DOHH2 (cell line): ENCODE data around the gene TRIM40.

Experiments used
- H3F3A ChIP-seq: fragments of 200-600 bp; sonication (generic), shearing (Covaris generic); 2 replicates; pipeline ENCODE4 v1.6.0; 2016; ENCODE audit warnings: antibody characterized with exemption, mild to moderate bottlenecking; ENCODE audit not compliant: control insufficient read depth, insufficient read depth
- H3K27ac ChIP-seq: fragments of 200-600 bp; sonication (generic); 2 replicates; pipeline ENCODE4 v1.5.1; 2014; ENCODE audit warnings: low read depth, mild to moderate bottlenecking, low read length, moderate library complexity
- H3K27me3 ChIP-seq: fragments of 200-600 bp; sonication (generic); 2 replicates; pipeline ENCODE4 v1.6.1; 2014; ENCODE audit warnings: mild to moderate bottlenecking, low read length, mixed read lengths; ENCODE audit not compliant: control insufficient read depth
- H3K36me3 ChIP-seq: fragments of 200-600 bp; sonication (generic); 2 replicates; pipeline ENCODE4 v1.6.1; 2014; ENCODE audit warnings: mild to moderate bottlenecking, low read length, moderate library complexity, mixed read lengths; ENCODE audit not compliant: control insufficient read depth
- H3K4me1 ChIP-seq: fragments of 200-600 bp; sonication (generic); 2 replicates; pipeline ENCODE4 v1.6.1; 2014; ENCODE audit warnings: mild to moderate bottlenecking, low read length, mixed read lengths; ENCODE audit not compliant: control insufficient read depth
- H3K4me2 ChIP-seq: fragments of 200-600 bp; sonication (generic); 2 replicates; pipeline ENCODE4 v1.6.0; 2014; ENCODE audit warnings: mild to moderate bottlenecking, low read length, moderate library complexity
- H3K4me3 ChIP-seq: fragments of 200-600 bp; sonication (generic); 2 replicates; pipeline ENCODE4 v1.5.1; 2014; ENCODE audit warnings: mild to moderate bottlenecking, low read length, mixed read lengths
- H3K79me2 ChIP-seq: fragments of 200-600 bp; sonication (generic); 2 replicates; pipeline ENCODE4 v1.6.1; 2014; ENCODE audit warnings: mild to moderate bottlenecking, low read length, mixed read lengths; ENCODE audit not compliant: control insufficient read depth
- H3K9me2 ChIP-seq: fragments of 200-600 bp; sonication (generic); replicated peaks from 2 replicates; pipeline ENCODE4 v1.6.1; 2014; ENCODE audit warnings: mild to moderate bottlenecking, low read length, mixed read lengths; ENCODE audit not compliant: control insufficient read depth
- H3K9me3 ChIP-seq: fragments of 200-600 bp; sonication (generic); 2 replicates; pipeline ENCODE4 v1.6.1; 2014; ENCODE audit warnings: antibody characterized with exemption, low read length, mixed read lengths; ENCODE audit not compliant: control insufficient read depth, insufficient read depth
- H4K20me1 ChIP-seq: fragments of 200-600 bp; sonication (generic); 2 replicates; pipeline ENCODE4 v1.6.0; 2014; ENCODE audit warnings: low read depth, mild to moderate bottlenecking, antibody characterized with exemption, low read length, moderate library complexity; ENCODE audit not compliant: control insufficient read depth, insufficient read depth
- CTCF ChIP-seq: fragments of 200-600 bp; sonication (generic); IDR thresholded peaks from one replicate; pipeline ENCODE4 v1.5.1; 2014; ENCODE audit warnings: antibody characterized with exemption, mild to moderate bottlenecking, low read depth, low read length; ENCODE audit not compliant: poor library complexity, severe bottlenecking
- EZH2phosphoT487 ChIP-seq: fragments of 200-600 bp; sonication (generic); IDR thresholded peaks from 2 replicates; pipeline ENCODE4 v1.6.1; 2017; ENCODE audit warnings: borderline replicate concordance, mild to moderate bottlenecking, antibody characterized with exemption, low read length, moderate library complexity, mixed read lengths

TRIM40 gene

GRCh38 chr6:30169658-30170614, 34.0 kb downstream of the TRIM40 start:
- H3K36me3 ChIP-seq, result no peaks in the 10 kb centered on the region
- no peak overlapping the region for H3K27ac ChIP-seq
- H3K9me3 ChIP-seq, result no peaks in the 10 kb centered on the region
- H3K4me1 ChIP-seq, result no peaks in the 10 kb centered on the region
- H3K4me3 ChIP-seq, result no peak overlapping the region
- no peaks in the 10 kb centered on the region for H3K9me2 ChIP-seq
- H3K27me3 ChIP-seq, result peaks cover 51% of the 10 kb centered on the region
- no peak overlapping the region for H3K4me2 ChIP-seq
- no peaks in the 10 kb centered on the region; the same call in 1 of the 2 replicates for H4K20me1 ChIP-seq
- peak; percentile 79 for TF ChIP-seq CTCF
- TF ChIP-seq EZH2phosphoT487, result no peak
- H3F3A ChIP-seq, result no peaks in the 10 kb centered on the region
- no peaks in the 10 kb centered on the region for H3K79me2 ChIP-seq

GRCh38 chr6:30171677-30172471, 35.9 kb downstream of the TRIM40 start:
- H3K79me2 ChIP-seq, result no peaks in the 10 kb centered on the region
- no peak overlapping the region for H3K4me3 ChIP-seq
- H3K4me1 ChIP-seq, result no peaks in the 10 kb centered on the region
- H3K36me3 ChIP-seq, result no peaks in the 10 kb centered on the region
- H3K9me3 ChIP-seq, result no peaks in the 10 kb centered on the region
- H3K27ac ChIP-seq, result no peak overlapping the region
- H4K20me1 ChIP-seq, result no peaks in the 10 kb centered on the region; the same call in 1 of the 2 replicates
- H3F3A ChIP-seq, result no peaks in the 10 kb centered on the region
- H3K4me2 ChIP-seq, result no peak overlapping the region
- TF ChIP-seq EZH2phosphoT487 (no peak), CTCF (no peak)
- peaks cover 63% of the 10 kb centered on the region for H3K27me3 ChIP-seq
- no peaks in the 10 kb centered on the region for H3K9me2 ChIP-seq

GRCh38 chr6:30172681-30173080, 36.7 kb downstream of the TRIM40 start:
- no peaks in the 10 kb centered on the region for H3K9me3 ChIP-seq
- TF ChIP-seq EZH2phosphoT487 (no peak), CTCF (no peak)
- no peak overlapping the region for H3K27ac ChIP-seq
- no peaks in the 10 kb centered on the region for H3K36me3 ChIP-seq
- H3K4me3 ChIP-seq, result no peak overlapping the region
- H3K9me2 ChIP-seq, result no peaks in the 10 kb centered on the region
- H4K20me1 ChIP-seq, result no peaks in the 10 kb centered on the region; the same call in 1 of the 2 replicates
- H3K27me3 ChIP-seq, result peaks cover 60% of the 10 kb centered on the region
- no peaks in the 10 kb centered on the region for H3K4me1 ChIP-seq
- no peaks in the 10 kb centered on the region for H3K79me2 ChIP-seq
- no peaks in the 10 kb centered on the region for H3F3A ChIP-seq
- no peak overlapping the region for H3K4me2 ChIP-seq
